OCI-LY7 (cell line): ENCODE measurements around the gene HRAS. TPM values are rescaled to one million over a fixed set of nuclear protein-coding genes. Genes with fewer than 3 reads are reported as not detected.

Source experiments
- BruUV-seq: library from RNA; stranded (reverse); fragments of 400-500 nt; replicated peaks from 2 replicates; lab custom pipeline; 2021; lab: Mats Ljungman, UMichigan
- CTCF ChIA-PET: fragments of 300-600 bp; sonication (Branson Sonifier 250); formaldehyde crosslinking; loops from one replicate; lab custom pipeline; 2022; ENCODE audit warnings: antibody characterized with exemption; ENCODE audit not compliant: unreplicated experiment; lab: Charles Lee
- POLR2A ChIA-PET: fragments of 300-600 bp; sonication (Branson Sonifier 250); formaldehyde crosslinking; loops from one replicate; lab custom pipeline; 2022; ENCODE audit warnings: antibody characterized with exemption; lab: Charles Lee
- DNase-seq: peaks from one replicate; pipeline ENCODE4 v3.0.0-alpha.2; 2015; ENCODE audit warnings: low spot score
- H2AFZ ChIP-seq: fragments of 200-600 bp; sonication (generic), shearing (Covaris generic); 2 replicates; pipeline ENCODE4 v1.6.1; 2014; ENCODE audit warnings: mild to moderate bottlenecking, antibody characterized with exemption, low read length, moderate library complexity
- H3K27ac ChIP-seq: fragments of 200-600 bp; sonication (generic); 2 replicates; pipeline ENCODE4 v1.5.1; 2014; ENCODE audit warnings: mixed run types, low read depth, mild to moderate bottlenecking, moderate library complexity, low read length, inconsistent platforms; ENCODE audit not compliant: poor library complexity, severe bottlenecking
- H3K36me3 ChIP-seq: fragments of 200-600 bp; sonication (generic); 2 replicates; pipeline ENCODE4 v1.6.1; 2014; ENCODE audit warnings: mild to moderate bottlenecking, antibody characterized with exemption, low read length, moderate library complexity, mixed read lengths; ENCODE audit not compliant: insufficient read depth
- H3K4me1 ChIP-seq: fragments of 200-600 bp; sonication (generic); 2 replicates; pipeline ENCODE4 v1.5.1; 2014; ENCODE audit warnings: mild to moderate bottlenecking, low read length; ENCODE audit not compliant: insufficient read depth, poor library complexity, severe bottlenecking
- H3K4me2 ChIP-seq: fragments of 200-600 bp; sonication (generic); 2 replicates; pipeline ENCODE4 v1.6.1; 2014; ENCODE audit warnings: mild to moderate bottlenecking, low read length
- H3K4me3 ChIP-seq: fragments of 200-600 bp; sonication (generic); 2 replicates; pipeline ENCODE4 v1.5.1; 2014; ENCODE audit warnings: mild to moderate bottlenecking, low read depth, low read length; ENCODE audit not compliant: poor library complexity, severe bottlenecking
- H3K79me2 ChIP-seq: fragments of 200-600 bp; sonication (generic); 2 replicates; pipeline ENCODE4 v1.6.1; 2016; ENCODE audit warnings: low read depth, mild to moderate bottlenecking, low read length, moderate library complexity, mixed read lengths; ENCODE audit not compliant: insufficient read depth
- H3K9me2 ChIP-seq: fragments of 200-600 bp; sonication (generic); 2 replicates; pipeline ENCODE4 v1.6.1; 2016; ENCODE audit warnings: mild to moderate bottlenecking, low read length, mixed read lengths; ENCODE audit not compliant: insufficient read depth
- H3K9me3 ChIP-seq: fragments of 200-600 bp; sonication (generic); 2 replicates; pipeline ENCODE4 v1.6.1; 2014; ENCODE audit warnings: mild to moderate bottlenecking, mixed run types, low read length, mixed read lengths
- H4K20me1 ChIP-seq: fragments of 200-600 bp; sonication (generic); 2 replicates; pipeline ENCODE4 v1.6.1; 2014; ENCODE audit warnings: mild to moderate bottlenecking, antibody characterized with exemption, low read length, moderate library complexity, mixed read lengths; ENCODE audit not compliant: insufficient read depth
- EZH2phosphoT487 ChIP-seq: fragments of 200-600 bp; sonication (generic); IDR thresholded peaks from 2 replicates; pipeline ENCODE4 v1.6.1; 2018; ENCODE audit warnings: low read depth, borderline replicate concordance, mild to moderate bottlenecking, mixed run types, antibody characterized with exemption, low read length, moderate library complexity, mixed read lengths
- intact Hi-C: fragments of 100-400 bp; cut with micrococcal nuclease; formaldehyde crosslinking; loops from one replicate; pipeline ENCODE4 v1.10.0; 2022; ENCODE audit not compliant: unreplicated experiment
- total RNA-seq, 2 experiments: library from RNA; depleted of rRNA in 1 of 2; stranded (reverse); fragments of >200 nt in 1 of 2; shearing (Covaris generic) in 1 of 2; gene quantifications; 2 replicates each; pipeline ENCODE4 v1.2.3, GENCODE V29; 2014 to 2022
- TF ChIP-seq, protein P1 (sequence below): fragments of 200-600 bp; sonication (generic); conservative IDR thresholded peaks from 2 replicates; pipeline ENCODE4 v1.5.1; 2014; ENCODE audit warnings: mild to moderate bottlenecking, antibody characterized with exemption, low read length, moderate library complexity, mixed read lengths

The HRAS gene
- total RNA-seq, 2 experiments from 2014 or later: 46.9 to 53.0 TPM

DNA sequence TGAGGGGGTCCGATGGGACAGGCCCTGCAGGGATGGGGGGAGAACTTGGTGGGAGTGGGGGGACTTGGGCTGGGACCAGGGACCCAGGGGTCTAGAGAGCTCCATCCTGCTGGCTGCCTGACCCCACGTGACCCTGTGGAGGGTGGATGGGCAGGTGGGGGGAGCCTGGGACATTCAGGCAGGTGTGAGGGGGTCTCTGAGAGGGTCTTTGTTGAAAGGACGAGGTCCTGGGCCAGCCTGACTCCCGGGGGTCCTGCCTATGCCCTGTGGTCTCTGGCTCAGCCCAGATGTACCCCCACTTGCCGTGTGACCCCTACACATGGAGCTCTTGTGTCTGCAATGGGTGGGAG, 9.4 kb upstream of the HRAS start:
- Histone ChIP-seq H2AFZ (no peak overlapping the region), H3K4me3 (no peak overlapping the region), H3K9me2 (no peaks in the 10 kb centered on the region), H3K79me2 (no peaks in the 10 kb centered on the region), H3K4me1 (peaks cover 12% of the 10 kb centered on the region), H4K20me1 (no peaks in the 10 kb centered on the region), H3K4me2 (no peak overlapping the region), H3K27ac (no peak overlapping the region), H3K36me3 (no peaks in the 10 kb centered on the region), H3K9me3 (no peaks in the 10 kb centered on the region)
- no TSS peak for BruUV-seq
- ChIA-PET CTCF (interaction anchor here (0.5 to 0.6 kb wide), 2 partner anchors 28 to 277 kb away, joined by 3 to 4 read pairs; no protein-coding TSS in a partner anchor), POLR2A (interaction anchor here (0.7 kb wide), 1 partner anchor 374 kb away, joined by 3 read pairs; no protein-coding TSS in a partner anchor)
- no peak for DNase-seq
- intact Hi-C loops: no loop called here
- TF ChIP-seq EZH2phosphoT487: no peak
- TF ChIP-seq, protein P1, sequence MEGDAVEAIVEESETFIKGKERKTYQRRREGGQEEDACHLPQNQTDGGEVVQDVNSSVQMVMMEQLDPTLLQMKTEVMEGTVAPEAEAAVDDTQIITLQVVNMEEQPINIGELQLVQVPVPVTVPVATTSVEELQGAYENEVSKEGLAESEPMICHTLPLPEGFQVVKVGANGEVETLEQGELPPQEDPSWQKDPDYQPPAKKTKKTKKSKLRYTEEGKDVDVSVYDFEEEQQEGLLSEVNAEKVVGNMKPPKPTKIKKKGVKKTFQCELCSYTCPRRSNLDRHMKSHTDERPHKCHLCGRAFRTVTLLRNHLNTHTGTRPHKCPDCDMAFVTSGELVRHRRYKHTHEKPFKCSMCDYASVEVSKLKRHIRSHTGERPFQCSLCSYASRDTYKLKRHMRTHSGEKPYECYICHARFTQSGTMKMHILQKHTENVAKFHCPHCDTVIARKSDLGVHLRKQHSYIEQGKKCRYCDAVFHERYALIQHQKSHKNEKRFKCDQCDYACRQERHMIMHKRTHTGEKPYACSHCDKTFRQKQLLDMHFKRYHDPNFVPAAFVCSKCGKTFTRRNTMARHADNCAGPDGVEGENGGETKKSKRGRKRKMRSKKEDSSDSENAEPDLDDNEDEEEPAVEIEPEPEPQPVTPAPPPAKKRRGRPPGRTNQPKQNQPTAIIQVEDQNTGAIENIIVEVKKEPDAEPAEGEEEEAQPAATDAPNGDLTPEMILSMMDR: no peak

DNA sequence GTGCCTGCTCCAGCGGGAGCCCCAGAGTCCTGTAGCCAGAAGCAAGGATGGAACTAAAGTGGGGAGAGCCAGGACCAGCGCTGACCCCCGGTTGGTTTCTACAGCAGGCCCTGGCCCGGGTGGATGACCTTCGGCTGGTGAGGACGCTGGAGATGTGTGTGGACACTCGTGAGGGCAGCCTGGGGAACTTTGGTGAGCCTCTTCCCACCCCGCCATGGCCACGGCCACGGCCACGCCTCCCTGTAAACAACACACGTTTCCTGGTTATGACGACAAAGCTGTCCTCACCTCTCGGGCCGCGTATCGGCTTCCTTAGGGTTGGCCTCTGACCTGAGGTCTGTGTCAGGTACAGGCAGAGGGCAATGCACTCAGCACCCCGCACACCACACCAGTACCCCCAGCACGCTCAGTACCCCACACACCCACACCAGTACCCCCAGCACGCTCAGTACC, 6.1 kb upstream of the HRAS start:
- Histone ChIP-seq H3K9me3 (no peaks in the 10 kb centered on the region), H3K4me3 (no peak overlapping the region), H4K20me1 (no peaks in the 10 kb centered on the region), H2AFZ (no peak overlapping the region), H3K79me2 (no peaks in the 10 kb centered on the region), H3K36me3 (no peaks in the 10 kb centered on the region), H3K9me2 (no peaks in the 10 kb centered on the region), H3K27ac (no peak overlapping the region), H3K4me1 (peaks cover 19% of the 10 kb centered on the region), H3K4me2 (no peak overlapping the region)
- ChIA-PET CTCF (no interaction called here), POLR2A (no interaction called here)
- DNase-seq: no peak
- TF ChIP-seq, protein P1: no peak
- no peak for TF ChIP-seq EZH2phosphoT487
- intact Hi-C loops: no loop called here
- no TSS peak for BruUV-seq

DNA sequence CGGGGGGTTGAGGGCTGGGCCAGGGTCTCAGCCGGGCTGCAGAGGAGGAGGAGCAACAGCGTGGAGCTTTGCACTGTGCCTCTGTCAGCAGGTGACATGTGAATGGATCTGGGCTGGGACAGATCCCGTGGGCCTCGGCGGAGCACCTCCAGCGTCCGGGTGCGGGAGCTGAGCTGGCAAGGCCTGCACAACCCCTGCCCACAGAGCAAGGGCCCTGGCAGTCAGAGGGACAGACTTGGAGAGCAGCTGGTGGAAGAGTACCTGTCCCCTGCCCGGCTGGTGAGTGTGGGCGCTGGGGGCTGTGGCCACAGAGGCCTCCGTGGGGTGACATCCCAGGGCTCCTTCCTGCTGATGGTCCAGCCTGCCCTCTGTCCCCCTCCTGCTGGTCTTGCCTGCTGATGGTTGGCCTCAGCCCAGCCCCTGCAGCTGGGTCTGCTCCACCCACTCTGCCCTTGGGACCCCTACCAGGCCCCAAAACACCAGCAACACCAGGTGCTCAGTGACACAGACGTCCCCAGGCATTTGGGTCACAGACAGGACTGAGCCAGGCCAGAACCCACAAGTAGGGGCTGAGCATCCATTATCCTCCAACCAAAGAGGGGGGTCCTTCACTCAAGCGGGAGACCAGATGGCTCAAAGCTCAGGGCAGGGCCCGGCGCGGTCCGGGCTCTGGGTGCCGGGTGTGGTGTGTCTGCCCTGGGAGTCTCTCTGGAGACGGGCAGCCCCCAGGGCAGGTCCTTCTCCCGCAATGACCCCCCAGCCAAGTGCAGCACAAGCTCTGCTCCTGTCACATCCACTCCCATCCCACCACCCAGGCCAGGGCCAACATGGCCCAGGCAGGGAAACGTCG, 5.4 kb upstream of the HRAS start:
- Histone ChIP-seq H2AFZ (no peak overlapping the region), H3K27ac (no peak overlapping the region), H3K4me3 (no peak overlapping the region), H4K20me1 (no peaks in the 10 kb centered on the region), H3K4me1 (peaks cover 24% of the 10 kb centered on the region), H3K9me2 (no peaks in the 10 kb centered on the region), H3K36me3 (no peaks in the 10 kb centered on the region), H3K79me2 (no peaks in the 10 kb centered on the region), H3K9me3 (no peaks in the 10 kb centered on the region), H3K4me2 (no peak overlapping the region)
- DNase-seq: no peak
- CTCF ChIA-PET: interaction anchor here (0.6 kb wide), 1 partner anchor 217 kb away, joined by 3 read pairs; no protein-coding TSS in a partner anchor
- no peak for TF ChIP-seq EZH2phosphoT487
- TF ChIP-seq, protein P1: no peak
- POLR2A ChIA-PET: no interaction called here
- no TSS peak for BruUV-seq
- intact Hi-C loops: no loop called here
